ENCODE results near the gene GPR35. TPM values are rescaled to one million over a fixed set of nuclear protein-coding genes. Genes with fewer than 3 reads are reported as not detected.
A peak's percentile ranks its signal among the peaks of the same experiment; 100 is the strongest.

Gene GPR35
- total RNA-seq, 1 experiment from 2014 or later, result 21.3 TPM

DNA sequence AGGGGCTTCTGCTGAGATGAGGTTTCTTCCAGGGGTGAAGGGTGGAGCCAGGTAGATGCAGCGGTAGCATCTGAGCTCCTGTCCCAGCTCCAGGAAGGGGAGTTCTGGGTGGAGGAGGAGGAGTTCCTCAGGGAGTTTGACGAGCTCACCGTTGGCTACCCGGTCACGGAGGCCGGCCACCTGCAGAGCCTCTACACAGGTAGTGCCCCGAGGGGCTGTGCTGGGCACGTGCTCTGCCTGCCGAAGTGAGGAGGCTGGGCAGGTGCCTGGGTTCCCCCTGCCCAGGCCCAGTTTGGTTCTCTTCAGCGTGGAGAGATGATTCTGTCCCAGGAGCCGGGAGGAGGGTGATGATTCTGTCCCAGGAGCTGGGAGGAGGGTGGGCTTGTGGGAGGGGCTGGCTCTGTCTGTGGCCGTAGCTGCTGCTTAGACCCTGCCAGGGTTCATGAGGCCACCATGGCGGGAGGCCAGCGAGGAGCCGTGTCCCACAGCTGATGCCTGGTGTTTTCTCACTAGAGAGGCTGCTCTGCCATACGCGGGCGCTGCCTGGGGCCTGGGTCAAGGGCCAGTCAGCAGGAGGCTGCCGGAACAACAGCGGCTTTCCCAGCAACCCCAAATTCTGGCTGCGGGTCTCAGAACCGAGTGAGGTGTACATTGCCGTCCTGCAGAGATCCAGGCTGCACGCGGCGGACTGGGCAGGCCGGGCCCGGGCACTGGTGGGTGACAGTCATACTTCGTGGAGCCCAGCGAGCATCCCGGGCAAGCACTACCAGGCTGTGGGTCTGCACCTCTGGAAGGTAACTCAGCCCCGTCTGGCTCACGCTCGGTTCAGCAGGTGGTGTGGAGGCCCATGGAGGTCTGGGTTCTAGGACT, 30.5 kb upstream of the GPR35 start:
- Mint-ChIP-seq H3K9me3 (ENCODE audit: unreplicated experiment) (no peaks in the 10 kb centered on the region), H3K4me1 (ENCODE audit: low read depth, unreplicated experiment) (no peaks in the 10 kb centered on the region), H3K36me3 (ENCODE audit: insufficient read depth, unreplicated experiment) (no peaks in the 10 kb centered on the region), H3K27ac (ENCODE audit: unreplicated experiment) (no peak overlapping the region), H3K27me3 (ENCODE audit: insufficient read depth, unreplicated experiment) (no peaks in the 10 kb centered on the region), H3K4me3 (ENCODE audit: unreplicated experiment) (no peak overlapping the region)
- H3K27me3 ChIP-seq (replicated peaks; ENCODE audit: control insufficient read depth, insufficient read depth, low read length), result no peaks in the 10 kb centered on the region
- H3K36me3 ChIP-seq (ENCODE audit: control insufficient read depth, insufficient read depth, low read length), result no peaks in the 10 kb centered on the region
- no TSS peak for BruUV-seq (replicated peaks)
- intact Hi-C loops (cut with micrococcal nuclease; ENCODE audit: unreplicated experiment), result no loop called here
- TF ChIP-seq, protein P1, sequence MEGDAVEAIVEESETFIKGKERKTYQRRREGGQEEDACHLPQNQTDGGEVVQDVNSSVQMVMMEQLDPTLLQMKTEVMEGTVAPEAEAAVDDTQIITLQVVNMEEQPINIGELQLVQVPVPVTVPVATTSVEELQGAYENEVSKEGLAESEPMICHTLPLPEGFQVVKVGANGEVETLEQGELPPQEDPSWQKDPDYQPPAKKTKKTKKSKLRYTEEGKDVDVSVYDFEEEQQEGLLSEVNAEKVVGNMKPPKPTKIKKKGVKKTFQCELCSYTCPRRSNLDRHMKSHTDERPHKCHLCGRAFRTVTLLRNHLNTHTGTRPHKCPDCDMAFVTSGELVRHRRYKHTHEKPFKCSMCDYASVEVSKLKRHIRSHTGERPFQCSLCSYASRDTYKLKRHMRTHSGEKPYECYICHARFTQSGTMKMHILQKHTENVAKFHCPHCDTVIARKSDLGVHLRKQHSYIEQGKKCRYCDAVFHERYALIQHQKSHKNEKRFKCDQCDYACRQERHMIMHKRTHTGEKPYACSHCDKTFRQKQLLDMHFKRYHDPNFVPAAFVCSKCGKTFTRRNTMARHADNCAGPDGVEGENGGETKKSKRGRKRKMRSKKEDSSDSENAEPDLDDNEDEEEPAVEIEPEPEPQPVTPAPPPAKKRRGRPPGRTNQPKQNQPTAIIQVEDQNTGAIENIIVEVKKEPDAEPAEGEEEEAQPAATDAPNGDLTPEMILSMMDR (IDR thresholded peaks at IDR 0.05; ENCODE audit: insufficient read depth in 1 of 2, low read depth in 1 of 2, low read length in 1 of 2, severe bottlenecking in 1 of 2, unreplicated experiment in 1 of 2), result no peak
- no peak overlapping the region for H3K4me3 ChIP-seq (ENCODE audit: low read depth, low read length)
- CTCF ChIA-PET, result no interaction called here
- POLR2A ChIA-PET, result no interaction called here
- H3K4me1 ChIP-seq, result no peaks in the 10 kb centered on the region
- peak in 1 of 2 experiments; percentile 23 for DNase-seq
- H3K9me3 ChIP-seq, result no peaks in the 10 kb centered on the region

DNA sequence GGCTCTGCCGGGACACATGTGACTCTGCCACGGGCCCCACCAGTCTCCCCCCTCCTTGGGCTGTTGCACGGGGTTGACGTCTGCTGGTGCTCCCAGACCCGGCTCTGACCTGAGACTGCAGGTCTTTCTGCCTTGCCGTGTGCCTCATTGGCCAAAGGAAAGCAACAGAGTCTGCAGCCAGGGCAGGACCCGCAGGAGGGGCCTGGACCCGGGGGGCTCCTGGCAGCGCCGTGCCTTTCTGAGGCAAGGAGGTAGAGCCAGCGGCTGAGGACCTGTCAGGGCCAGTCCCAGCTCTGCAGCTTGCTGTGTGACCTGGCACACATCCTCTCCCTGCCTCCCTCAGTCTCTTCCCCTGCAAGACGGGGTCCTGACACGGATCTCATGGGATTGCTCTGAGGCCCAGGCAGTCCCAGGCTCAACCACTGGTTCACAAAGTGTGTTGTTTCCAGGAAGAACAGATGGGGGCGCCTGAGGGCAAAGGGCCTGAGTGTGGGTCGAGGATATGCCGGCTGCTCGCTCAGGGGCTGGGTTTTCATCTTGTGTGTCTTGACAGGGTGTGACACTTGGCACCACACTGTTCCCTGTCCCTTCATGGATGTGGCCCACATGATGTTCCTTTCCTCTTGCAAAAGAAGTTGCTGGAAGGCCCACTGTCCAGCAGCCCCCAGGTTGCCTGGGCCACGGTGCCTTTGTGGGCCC, 29.8 kb upstream of the GPR35 start:
- no peaks in the 10 kb centered on the region for H3K27me3 Mint-ChIP-seq (ENCODE audit: insufficient read depth, unreplicated experiment)
- DNase-seq, result peak; percentile 32 to 33
- H3K27ac Mint-ChIP-seq (ENCODE audit: unreplicated experiment), result no peak overlapping the region
- intact Hi-C loops (cut with micrococcal nuclease; ENCODE audit: unreplicated experiment), result no loop called here
- H3K36me3 Mint-ChIP-seq (ENCODE audit: insufficient read depth, unreplicated experiment), result no peaks in the 10 kb centered on the region
- no peak overlapping the region for H3K4me3 Mint-ChIP-seq (ENCODE audit: unreplicated experiment)
- H3K9me3 Mint-ChIP-seq (ENCODE audit: unreplicated experiment), result no peaks in the 10 kb centered on the region
- Histone ChIP-seq H3K9me3 (no peaks in the 10 kb centered on the region), H3K36me3 (ENCODE audit: control insufficient read depth, insufficient read depth, low read length) (no peaks in the 10 kb centered on the region; the same call in 1 of the 2 replicates), H3K4me3 (ENCODE audit: low read depth, low read length) (no peak overlapping the region), H3K27me3 (replicated peaks; ENCODE audit: control insufficient read depth, insufficient read depth, low read length) (no peaks in the 10 kb centered on the region), H3K4me1 (no peaks in the 10 kb centered on the region)
- ChIA-PET POLR2A (no interaction called here), CTCF (no interaction called here)
- no peaks in the 10 kb centered on the region for H3K4me1 Mint-ChIP-seq (ENCODE audit: low read depth, unreplicated experiment)
- TF ChIP-seq, protein P1 (IDR thresholded peaks at IDR 0.05; ENCODE audit: insufficient read depth in 1 of 2, low read depth in 1 of 2, low read length in 1 of 2, severe bottlenecking in 1 of 2, unreplicated experiment in 1 of 2), result no peak
- no TSS peak for BruUV-seq (replicated peaks)

DNA sequence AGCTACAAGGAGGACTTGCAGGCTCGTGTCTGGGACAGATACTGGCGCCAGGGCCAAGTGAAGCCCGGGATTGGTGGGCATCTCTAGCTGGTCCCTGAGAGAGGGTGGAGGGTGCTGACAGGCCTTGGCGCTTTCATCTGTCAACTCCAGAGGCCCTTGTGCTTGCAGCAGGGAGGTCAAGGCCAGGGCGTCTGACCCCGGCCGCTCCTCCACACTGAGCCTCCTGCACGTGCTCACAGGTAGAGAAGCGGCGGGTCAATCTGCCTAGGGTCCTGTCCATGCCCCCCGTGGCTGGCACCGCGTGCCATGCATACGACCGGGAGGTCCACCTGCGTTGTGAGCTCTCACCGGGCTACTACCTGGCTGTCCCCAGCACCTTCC, 29.2 kb upstream of the GPR35 start:
- no peaks in the 10 kb centered on the region for H3K9me3 ChIP-seq
- H3K4me3 Mint-ChIP-seq (ENCODE audit: unreplicated experiment), result no peak overlapping the region
- no peak overlapping the region for H3K4me3 ChIP-seq (ENCODE audit: low read depth, low read length)
- no peaks in the 10 kb centered on the region for H3K4me1 ChIP-seq
- intact Hi-C loops (cut with micrococcal nuclease; ENCODE audit: unreplicated experiment), result no loop called here
- no peaks in the 10 kb centered on the region for H3K36me3 Mint-ChIP-seq (ENCODE audit: insufficient read depth, unreplicated experiment)
- TF ChIP-seq, protein P1 (IDR thresholded peaks at IDR 0.05; ENCODE audit: insufficient read depth in 1 of 2, low read depth in 1 of 2, low read length in 1 of 2, severe bottlenecking in 1 of 2, unreplicated experiment in 1 of 2), result no peak
- DNase-seq, result peak in 1 of 2 experiments; percentile 14
- no TSS peak for BruUV-seq (replicated peaks)
- no peaks in the 10 kb centered on the region for H3K27me3 Mint-ChIP-seq (ENCODE audit: insufficient read depth, unreplicated experiment)
- H3K9me3 Mint-ChIP-seq (ENCODE audit: unreplicated experiment), result no peaks in the 10 kb centered on the region
- H3K4me1 Mint-ChIP-seq (ENCODE audit: low read depth, unreplicated experiment), result no peaks in the 10 kb centered on the region
- POLR2A ChIA-PET, result no interaction called here
- H3K27me3 ChIP-seq (replicated peaks; ENCODE audit: control insufficient read depth, insufficient read depth, low read length), result no peaks in the 10 kb centered on the region
- no peaks in the 10 kb centered on the region; the same call in 1 of the 2 replicates for H3K36me3 ChIP-seq (ENCODE audit: control insufficient read depth, insufficient read depth, low read length)
- no peak overlapping the region for H3K27ac Mint-ChIP-seq (ENCODE audit: unreplicated experiment)
- CTCF ChIA-PET, result interaction anchor here (1.0 kb wide), 1 partner anchor 9 kb away, joined by 3 read pairs; no protein-coding TSS in a partner anchor

Data from Caco-2 (cell line).